Epithelial cell of esophagus (primary cell): Measurements from ENCODE around the gene NMT1.

ENCODE experiments used
- DNase-seq: peaks from one replicate; pipeline ENCODE4 v3.0.0; 2010; ENCODE audit warnings: low read depth
- H3K4me3 ChIP-seq: 2 replicates; pipeline ENCODE4 v1.5.1; 2011; ENCODE audit warnings: mild to moderate bottlenecking, low read length, control low read depth
- TF ChIP-seq, protein P1 (sequence below): IDR thresholded peaks from 2 replicates; pipeline ENCODE4 v1.5.1; 2011; ENCODE audit warnings: low read depth, mild to moderate bottlenecking, low read length, control low read depth, inconsistent platforms; ENCODE audit not compliant: insufficient read depth; ENCODE audit errors: missing control alignments

Gene NMT1

DNA sequence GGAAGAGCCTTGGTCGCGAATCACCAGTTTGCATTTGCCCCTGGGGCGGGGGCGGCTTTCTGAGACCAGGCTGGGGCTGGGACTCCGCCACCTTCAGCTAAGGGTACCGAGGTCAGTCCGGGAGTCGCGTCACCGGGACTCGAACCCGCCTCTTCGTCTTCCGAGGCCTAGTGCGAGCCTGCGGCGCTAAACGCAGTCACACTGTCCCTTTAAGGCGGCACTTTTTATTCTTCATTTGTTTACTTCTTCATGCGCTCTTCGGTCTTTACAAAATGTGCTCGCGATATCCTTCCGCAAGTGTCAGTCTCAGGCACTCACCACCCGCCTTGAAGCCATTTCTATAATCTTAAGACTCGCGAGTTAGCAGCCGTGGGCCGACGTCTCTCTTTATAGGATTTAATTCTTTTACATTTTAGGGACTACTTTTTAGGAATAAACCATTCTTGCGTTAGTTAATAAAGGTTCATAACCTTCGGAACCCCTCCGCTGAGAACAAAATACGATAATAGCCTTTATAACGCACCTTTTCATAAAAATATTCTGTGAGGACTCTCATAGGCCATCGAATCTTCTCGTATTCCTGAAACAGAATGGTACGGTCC lies 86.6 kb downstream of the NMT1 start:
- DNase-seq = peak; percentile 90
- H3K4me3 ChIP-seq = peak overlapping the region; percentile 88
- TF ChIP-seq, protein P1, sequence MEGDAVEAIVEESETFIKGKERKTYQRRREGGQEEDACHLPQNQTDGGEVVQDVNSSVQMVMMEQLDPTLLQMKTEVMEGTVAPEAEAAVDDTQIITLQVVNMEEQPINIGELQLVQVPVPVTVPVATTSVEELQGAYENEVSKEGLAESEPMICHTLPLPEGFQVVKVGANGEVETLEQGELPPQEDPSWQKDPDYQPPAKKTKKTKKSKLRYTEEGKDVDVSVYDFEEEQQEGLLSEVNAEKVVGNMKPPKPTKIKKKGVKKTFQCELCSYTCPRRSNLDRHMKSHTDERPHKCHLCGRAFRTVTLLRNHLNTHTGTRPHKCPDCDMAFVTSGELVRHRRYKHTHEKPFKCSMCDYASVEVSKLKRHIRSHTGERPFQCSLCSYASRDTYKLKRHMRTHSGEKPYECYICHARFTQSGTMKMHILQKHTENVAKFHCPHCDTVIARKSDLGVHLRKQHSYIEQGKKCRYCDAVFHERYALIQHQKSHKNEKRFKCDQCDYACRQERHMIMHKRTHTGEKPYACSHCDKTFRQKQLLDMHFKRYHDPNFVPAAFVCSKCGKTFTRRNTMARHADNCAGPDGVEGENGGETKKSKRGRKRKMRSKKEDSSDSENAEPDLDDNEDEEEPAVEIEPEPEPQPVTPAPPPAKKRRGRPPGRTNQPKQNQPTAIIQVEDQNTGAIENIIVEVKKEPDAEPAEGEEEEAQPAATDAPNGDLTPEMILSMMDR = no peak

DNA sequence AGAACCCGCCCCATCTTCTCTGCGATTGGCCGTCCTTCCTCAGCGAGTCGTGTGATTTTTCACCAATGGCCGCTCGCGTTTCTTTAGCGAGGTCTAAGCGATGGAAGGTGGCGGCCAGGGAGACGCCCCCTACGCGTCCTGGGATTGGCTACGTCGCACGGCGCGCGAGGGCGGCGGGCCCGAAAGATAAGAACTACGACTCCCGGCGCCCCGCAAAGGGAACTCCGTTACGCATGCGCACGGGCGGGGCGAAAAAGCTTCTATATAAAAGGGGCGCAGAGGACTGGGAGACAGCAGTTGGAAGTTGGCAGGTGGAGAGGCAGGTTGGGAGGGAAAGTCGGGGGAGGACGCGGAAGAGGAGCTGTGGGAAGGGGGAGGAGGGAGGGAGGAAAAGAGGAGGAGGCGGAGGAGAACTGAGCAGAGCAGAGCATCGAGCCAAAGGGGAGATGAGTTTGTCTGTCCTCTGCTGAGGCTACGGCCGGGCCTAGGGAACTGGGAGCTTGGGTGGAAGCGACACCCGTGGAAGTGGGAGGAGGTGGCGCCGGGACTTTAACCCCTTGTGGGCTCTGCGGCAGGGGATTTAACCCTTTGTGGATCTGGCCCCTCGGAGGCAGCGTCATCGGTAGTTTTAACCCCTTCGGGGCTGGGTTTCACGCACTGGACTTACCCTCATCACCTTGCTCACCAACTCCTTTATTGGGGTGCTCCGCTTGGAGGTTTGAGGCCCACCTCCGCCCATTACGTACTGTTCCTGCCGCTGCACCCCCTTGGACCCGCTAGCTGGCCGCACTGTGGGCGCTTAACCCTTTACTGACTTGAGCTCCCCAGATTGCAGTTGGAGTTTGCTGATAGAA lies 87.3 kb downstream of the NMT1 start, which contains the start of gene HEXIM1:
Gene HEXIM1, plus strand, starts transcription at position 293 of the 854 bp plus-strand sequence. CDS start 716 bp downstream, outside the sequence.
- TF ChIP-seq, protein P1 = no peak
- H3K4me3 ChIP-seq = peak within 1 kb of the TSS; percentile 91
- peak; percentile 100 for DNase-seq

DNA sequence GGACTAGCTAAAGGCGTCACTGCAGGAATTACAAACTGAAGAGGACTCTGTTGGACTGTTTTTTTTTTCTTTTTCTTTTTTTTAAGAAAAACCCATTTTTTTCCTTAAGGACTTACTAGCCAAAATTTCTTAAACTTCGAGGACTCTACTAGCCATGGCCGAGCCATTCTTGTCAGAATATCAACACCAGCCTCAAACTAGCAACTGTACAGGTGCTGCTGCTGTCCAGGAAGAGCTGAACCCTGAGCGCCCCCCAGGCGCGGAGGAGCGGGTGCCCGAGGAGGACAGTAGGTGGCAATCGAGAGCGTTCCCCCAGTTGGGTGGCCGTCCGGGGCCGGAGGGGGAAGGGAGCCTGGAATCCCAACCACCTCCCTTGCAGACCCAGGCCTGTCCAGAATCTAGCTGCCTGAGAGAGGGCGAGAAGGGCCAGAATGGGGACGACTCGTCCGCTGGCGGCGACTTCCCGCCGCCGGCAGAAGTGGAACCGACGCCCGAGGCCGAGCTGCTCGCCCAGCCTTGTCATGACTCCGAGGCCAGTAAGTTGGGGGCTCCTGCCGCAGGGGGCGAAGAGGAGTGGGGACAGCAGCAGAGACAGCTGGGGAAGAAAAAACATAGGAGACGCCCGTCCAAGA lies 88.0 kb downstream of the NMT1 start:
- peak; percentile 82 for DNase-seq
- TF ChIP-seq, protein P1 = peak; percentile 86
- peak overlapping the region; percentile 91 for H3K4me3 ChIP-seq

DNA sequence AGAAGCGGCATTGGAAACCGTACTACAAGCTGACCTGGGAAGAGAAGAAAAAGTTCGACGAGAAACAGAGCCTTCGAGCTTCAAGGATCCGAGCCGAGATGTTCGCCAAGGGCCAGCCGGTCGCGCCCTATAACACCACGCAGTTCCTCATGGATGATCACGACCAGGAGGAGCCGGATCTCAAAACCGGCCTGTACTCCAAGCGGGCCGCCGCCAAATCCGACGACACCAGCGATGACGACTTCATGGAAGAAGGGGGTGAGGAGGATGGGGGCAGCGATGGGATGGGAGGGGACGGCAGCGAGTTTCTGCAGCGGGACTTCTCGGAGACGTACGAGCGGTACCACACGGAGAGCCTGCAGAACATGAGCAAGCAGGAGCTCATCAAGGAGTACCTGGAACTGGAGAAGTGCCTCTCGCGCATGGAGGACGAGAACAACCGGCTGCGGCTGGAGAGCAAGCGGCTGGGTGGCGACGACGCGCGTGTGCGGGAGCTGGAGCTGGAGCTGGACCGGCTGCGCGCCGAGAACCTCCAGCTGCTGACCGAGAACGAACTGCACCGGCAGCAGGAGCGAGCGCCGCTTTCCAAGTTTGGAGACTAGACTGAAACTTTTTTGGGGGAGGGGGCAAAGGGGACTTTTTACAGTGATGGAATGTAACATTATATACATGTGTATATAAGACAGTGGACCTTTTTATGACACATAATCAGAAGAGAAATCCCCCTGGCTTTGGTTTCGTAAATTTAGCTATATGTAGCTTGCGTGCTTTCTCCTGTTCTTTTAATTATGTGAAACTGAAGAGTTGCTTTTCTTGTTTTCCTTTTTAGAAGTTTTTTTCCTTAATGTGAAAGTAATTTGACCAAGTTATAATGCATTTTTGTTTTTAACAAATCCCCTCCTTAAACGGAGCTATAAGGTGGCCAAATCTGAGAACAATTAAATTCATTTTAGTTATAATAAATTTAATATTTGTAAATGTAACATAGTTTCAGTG lies 88.8 kb downstream of the NMT1 start:
- TF ChIP-seq, protein P1 = no peak
- peak overlapping the region; percentile 91 for H3K4me3 ChIP-seq
- peak; percentile 69 for DNase-seq

DNA sequence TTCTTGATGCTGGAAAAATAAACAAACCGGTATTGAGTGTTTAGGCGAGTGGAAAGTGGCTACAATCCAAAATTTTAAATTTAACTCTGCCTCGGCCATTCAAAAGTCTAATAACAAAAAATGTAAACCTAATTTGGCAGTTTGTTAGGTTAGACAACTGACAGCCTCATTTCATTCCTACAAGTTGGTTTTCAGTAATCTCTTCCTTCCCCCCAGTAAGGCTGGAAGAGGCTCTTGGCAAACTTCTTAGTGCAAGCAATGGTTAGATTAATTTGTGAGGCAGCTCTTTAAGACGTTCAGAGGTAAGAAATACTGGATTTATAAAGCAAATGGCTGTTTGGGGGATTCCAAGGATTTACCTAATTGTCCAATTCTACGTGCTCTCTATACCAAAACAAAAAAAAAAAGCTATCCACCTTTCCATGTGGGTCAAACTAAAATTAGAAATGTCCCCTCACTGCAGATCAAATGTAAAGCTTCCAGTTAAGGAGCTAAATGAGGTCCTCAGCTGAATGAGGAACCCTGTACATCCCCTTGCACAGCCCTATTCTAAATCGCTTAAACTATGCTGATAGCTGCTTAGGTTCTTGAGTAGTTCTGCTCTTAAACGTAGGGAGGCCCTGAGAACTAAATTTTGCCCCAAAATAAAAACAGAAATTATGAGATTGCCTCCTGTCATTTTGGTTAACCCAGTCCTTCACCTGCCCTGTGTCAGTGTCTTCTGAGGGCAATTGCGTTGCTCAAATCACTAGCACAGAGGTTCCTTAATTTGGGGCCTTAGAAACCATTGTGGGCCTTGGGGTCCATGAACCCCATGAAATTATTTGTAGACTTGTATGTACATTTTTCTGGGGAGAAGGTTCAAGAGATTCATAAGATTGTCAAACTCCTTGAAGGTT lies 90.0 kb downstream of the NMT1 start:
- DNase-seq = no peak
- H3K4me3 ChIP-seq = peak overlapping the region; percentile 91
- TF ChIP-seq, protein P1 = no peak

DNA sequence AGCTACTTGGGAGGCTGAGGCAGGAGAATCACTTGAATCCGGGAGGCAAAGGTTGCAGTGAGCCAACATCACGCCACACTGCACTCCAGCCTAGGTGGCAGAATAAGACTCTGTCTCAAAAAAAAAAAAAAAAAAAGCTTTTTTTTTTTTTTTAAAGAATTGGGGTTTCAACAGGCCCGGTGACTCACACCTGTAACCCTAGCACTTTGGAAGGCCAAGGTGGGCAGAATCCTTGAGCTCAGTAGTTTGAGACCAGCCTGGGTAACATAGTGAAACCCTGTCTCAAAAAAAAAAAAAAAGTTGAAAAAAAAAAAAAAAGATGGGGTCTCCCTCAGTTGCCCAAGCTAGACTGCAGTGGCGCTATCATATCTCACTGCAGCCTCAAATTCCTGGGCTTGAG lies 93.9 kb downstream of the NMT1 start:
- DNase-seq = peak; percentile 41
- no peak overlapping the region for H3K4me3 ChIP-seq
- TF ChIP-seq, protein P1 = no peak
